ENCODE data around the gene SEMA3C. TPM values are rescaled to one million over a fixed set of nuclear protein-coding genes. Genes with fewer than 3 reads are reported as not detected.
A peak's percentile ranks its signal among the peaks of the same experiment; 100 is the strongest.
"Not testable (repeated sequence)": the region's sequence is repeated elsewhere in the genome, so short reads cannot be mapped to it uniquely, and the experiment has no call there.

The SEMA3C gene
- total and polyA plus RNA-seq, 2 experiments from 2014 or later, result 15.5 to 53.5 TPM

DNA sequence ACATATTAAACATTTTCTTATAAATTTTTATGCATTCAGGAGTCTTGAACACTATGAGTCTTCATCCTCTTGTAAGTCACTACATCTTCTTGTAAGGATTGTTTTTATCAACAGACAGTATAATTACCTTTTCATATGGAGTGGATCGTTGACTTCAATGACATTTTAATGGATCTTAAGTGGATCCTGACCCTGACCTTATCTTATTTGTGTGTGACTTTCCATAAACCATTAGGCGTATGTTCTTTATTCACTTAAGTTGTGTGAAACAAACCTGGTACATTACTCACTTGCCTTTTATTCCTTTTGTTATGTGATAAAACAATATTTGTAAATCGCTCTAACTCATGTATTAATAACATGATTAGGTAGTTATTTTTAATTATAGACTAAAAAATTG lies 18.5 kb upstream of the SEMA3C start:
- peak in 1 of 2 donors; percentile 51 for DNase-seq (ENCODE audit: low read depth in 1 of 2, low spot score in 1 of 2)

DNA sequence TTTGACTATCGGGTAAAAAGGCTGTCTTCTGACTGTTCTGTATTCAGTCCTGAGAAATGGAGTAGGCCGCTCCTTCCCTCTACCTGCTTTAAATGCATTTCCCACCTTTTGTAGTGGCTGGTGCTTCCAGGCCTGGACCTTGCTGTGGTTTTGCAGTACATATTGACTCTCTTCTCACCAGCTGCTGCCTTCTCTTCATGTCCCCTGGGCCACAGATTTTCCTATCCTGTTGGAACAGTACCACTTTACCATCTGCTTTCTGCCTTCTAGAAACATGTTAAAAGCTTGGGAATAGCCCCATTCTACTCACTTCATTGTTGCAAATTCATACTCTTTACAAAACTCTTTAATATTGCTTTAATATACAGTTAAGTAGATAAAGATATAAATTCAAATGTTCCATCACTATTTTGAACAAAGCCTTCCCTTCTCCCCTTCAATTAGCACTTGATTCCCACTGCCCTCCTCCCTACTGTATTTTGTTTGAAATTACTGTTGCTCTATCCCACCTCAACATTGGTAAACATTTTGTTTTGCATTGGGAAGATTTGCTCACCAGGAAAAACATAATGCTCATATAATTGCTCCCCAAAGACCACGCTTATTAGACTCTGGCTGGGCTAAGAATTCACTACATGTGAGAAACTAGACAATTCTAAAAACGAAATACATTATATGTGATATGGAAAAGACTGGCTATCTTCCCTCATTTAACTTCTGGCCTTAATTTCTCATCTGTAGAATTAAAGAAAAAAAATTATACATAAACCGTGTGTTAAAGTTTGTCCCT lies 17.3 kb upstream of the SEMA3C start:
- peaks cover 19% of the 10 kb centered on the region for H3K4me1 ChIP-seq (ENCODE audit: low read depth)
- TF ChIP-seq, protein P1, sequence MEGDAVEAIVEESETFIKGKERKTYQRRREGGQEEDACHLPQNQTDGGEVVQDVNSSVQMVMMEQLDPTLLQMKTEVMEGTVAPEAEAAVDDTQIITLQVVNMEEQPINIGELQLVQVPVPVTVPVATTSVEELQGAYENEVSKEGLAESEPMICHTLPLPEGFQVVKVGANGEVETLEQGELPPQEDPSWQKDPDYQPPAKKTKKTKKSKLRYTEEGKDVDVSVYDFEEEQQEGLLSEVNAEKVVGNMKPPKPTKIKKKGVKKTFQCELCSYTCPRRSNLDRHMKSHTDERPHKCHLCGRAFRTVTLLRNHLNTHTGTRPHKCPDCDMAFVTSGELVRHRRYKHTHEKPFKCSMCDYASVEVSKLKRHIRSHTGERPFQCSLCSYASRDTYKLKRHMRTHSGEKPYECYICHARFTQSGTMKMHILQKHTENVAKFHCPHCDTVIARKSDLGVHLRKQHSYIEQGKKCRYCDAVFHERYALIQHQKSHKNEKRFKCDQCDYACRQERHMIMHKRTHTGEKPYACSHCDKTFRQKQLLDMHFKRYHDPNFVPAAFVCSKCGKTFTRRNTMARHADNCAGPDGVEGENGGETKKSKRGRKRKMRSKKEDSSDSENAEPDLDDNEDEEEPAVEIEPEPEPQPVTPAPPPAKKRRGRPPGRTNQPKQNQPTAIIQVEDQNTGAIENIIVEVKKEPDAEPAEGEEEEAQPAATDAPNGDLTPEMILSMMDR (IDR thresholded peaks at IDR 0.05; ENCODE audit: low read depth, low read length), result no peak
- no peak overlapping the region for H3K27ac ChIP-seq
- H3K4me3 ChIP-seq, result no peak overlapping the region
- no peaks in the 10 kb centered on the region for H3K27me3 ChIP-seq
- DNase-seq (ENCODE audit: low read depth in 1 of 2, low spot score in 1 of 2), result no peak
- no peaks in the 10 kb centered on the region for H3K36me3 ChIP-seq
- H3K9me3 ChIP-seq (ENCODE audit: low read depth), result no peaks in the 10 kb centered on the region

More for the DNA sequence above, 18.5 kb upstream of the SEMA3C start:
- Histone ChIP-seq H3K27me3 (no peaks in the 10 kb centered on the region), H3K4me1 (ENCODE audit: low read depth) (peaks cover 26% of the 10 kb centered on the region), H3K36me3 (no peaks in the 10 kb centered on the region), H3K27ac (peak overlapping the region; percentile 28), H3K9me3 (ENCODE audit: low read depth) (no peaks in the 10 kb centered on the region), H3K4me3 (no peak overlapping the region)
- TF ChIP-seq, protein P1 (IDR thresholded peaks at IDR 0.05; ENCODE audit: low read depth, low read length), result no peak

DNA sequence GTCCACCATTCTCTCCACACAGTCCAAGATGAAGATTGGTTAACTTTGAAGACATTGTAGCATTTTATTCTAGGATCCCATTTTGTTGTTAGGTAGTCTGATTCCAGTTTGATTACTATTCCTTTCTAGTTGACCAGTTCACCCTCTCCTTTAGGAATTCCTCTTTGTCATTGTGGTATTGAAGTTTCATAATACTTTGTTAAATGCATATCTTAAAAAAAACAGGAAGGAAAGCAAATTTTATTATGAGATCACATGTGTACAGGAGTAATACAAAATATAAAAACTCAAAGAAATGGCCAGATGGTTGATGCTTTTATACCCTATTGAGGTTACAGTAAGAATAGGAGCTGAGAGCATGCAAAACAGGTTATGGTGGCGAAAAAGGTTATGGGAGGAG lies 15.5 kb upstream of the SEMA3C start:
- peak in 1 of 2 donors; percentile 46 for DNase-seq (ENCODE audit: low read depth in 1 of 2, low spot score in 1 of 2)
- H3K27me3 ChIP-seq, result no peaks in the 10 kb centered on the region
- no peaks in the 10 kb centered on the region for H3K9me3 ChIP-seq (ENCODE audit: low read depth)
- TF ChIP-seq, protein P1 (IDR thresholded peaks at IDR 0.05; ENCODE audit: low read depth, low read length), result no peak
- no peaks in the 10 kb centered on the region for H3K36me3 ChIP-seq
- peaks cover 16% of the 10 kb centered on the region for H3K4me1 ChIP-seq (ENCODE audit: low read depth)
- no peak overlapping the region for H3K4me3 ChIP-seq
- no peak overlapping the region for H3K27ac ChIP-seq

DNA sequence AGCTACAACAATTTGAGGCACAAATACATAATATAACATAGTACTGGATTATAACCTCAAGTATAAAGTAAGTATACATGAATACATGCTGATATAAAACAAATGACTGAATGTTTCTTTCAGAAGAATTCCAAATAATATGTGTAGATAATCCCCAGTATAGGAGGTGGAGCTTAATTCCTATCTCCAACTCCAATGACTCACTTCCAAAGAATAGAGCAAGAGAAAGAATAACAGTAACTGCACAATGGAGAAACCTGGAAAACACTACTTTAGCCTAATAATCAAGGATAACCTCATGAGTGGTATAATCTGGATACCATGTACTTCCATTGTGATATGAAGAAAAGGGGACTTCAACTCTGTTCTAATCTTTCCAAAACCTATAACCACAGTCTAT lies 13.7 kb upstream of the SEMA3C start:
- Histone ChIP-seq H3K36me3 (no peaks in the 10 kb centered on the region), H3K27ac (no peak overlapping the region), H3K4me1 (ENCODE audit: low read depth) (peaks cover 9% of the 10 kb centered on the region), H3K27me3 (no peaks in the 10 kb centered on the region), H3K4me3 (no peak overlapping the region), H3K9me3 (ENCODE audit: low read depth) (no peaks in the 10 kb centered on the region)
- TF ChIP-seq, protein P1 (IDR thresholded peaks at IDR 0.05; ENCODE audit: low read depth, low read length), result no peak
- no peak for DNase-seq (ENCODE audit: low read depth in 1 of 2, low spot score in 1 of 2)

DNA sequence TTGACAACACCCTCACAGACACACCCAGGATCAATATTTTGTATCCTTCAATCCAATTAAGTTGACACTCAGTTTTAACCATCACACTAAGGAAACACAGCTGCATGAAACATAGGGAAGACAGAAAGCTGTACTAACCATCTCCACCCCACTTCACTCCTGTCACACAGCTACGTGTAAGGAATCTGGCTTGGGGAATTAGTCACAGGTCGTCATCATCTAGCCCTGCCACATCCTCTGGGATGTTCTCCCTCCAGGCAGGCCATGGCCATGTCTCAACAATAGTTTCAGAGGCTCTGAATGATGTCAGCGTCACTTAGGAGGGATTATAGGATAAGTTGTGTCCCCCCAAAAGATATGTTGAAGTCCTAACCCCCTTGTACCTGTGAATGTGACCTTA lies 10.8 kb upstream of the SEMA3C start:
- Histone ChIP-seq H3K4me1 (ENCODE audit: low read depth) (no peaks in the 10 kb centered on the region), H3K4me3 (no peak overlapping the region), H3K36me3 (no peaks in the 10 kb centered on the region), H3K9me3 (ENCODE audit: low read depth) (no peaks in the 10 kb centered on the region), H3K27ac (no peak overlapping the region), H3K27me3 (no peaks in the 10 kb centered on the region)
- TF ChIP-seq, protein P1 (IDR thresholded peaks at IDR 0.05; ENCODE audit: low read depth, low read length), result no peak
- no peak for DNase-seq (ENCODE audit: low read depth in 1 of 2, low spot score in 1 of 2)

DNA sequence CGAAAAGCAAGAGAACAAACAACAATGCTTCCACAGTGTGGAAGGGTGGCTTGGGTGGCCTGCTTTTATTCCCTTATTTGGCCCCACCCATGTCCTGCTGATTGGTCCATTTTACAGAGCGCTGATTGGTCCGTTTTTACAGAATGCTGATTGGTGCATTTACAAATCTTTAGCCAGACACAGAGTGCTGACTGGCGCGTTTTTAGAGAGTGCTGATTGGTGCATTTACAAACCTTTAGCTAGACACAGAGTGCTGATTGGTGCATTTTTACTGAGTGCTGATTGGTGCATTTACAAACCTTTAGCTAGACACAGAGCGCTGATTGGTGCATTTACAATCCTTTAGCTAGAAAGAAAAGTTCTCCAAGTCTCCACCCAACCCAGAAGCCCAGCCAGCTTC lies 8.1 kb upstream of the SEMA3C start:
- H3K4me3 ChIP-seq; H3K9me3 ChIP-seq (ENCODE audit: low read depth); H3K27me3 ChIP-seq; H3K36me3 ChIP-seq; H3K27ac ChIP-seq; H3K4me1 ChIP-seq (ENCODE audit: low read depth); DNase-seq (ENCODE audit: low read depth in 1 of 2, low spot score in 1 of 2): not testable (repeated sequence)
